Measurements from ENCODE around the gene TLR5. TPM values are rescaled to one million over a fixed set of nuclear protein-coding genes. Genes with fewer than 3 reads are reported as not detected.

TLR5 gene
- total RNA-seq, 4 donors from 2014 or later = 1.6 to 16.8 (median 5.7) TPM

DNA sequence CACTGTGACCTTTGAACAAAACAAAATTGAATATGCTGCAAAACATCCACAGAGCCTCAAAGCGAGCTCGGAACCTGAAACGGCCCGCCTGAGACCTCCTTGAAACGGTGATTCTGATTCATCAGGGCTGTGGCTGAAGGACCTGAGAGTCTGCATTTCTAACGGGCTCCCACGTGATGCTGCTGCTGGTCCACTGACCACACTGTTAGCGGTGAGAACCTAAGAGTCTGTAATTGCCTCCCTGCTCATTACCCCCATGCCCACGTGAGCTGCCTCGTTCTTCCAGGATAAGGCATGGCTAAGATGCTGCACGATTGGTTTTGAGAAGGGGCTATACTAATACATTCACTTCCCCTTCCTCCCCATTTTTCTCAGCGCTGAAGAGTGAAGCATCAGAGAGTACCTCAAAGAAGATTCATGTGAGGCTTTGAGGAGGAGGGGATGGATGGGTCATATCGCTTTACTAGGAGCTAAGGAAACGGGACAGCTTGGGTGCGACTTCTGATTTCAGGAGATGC, 9.7 kb downstream of the TLR5 start:
- 36% methylated on average over 15 of the region's 15 CpGs for WGBS, 2 donors
- intact Hi-C loops (cut with DNase I; ENCODE audit: low total_unique reads) = loop anchor here (10.0 kb wide), 2 partner anchors 231 to 551 kb away; partner anchors contain the start of gene SUSD4

DNA sequence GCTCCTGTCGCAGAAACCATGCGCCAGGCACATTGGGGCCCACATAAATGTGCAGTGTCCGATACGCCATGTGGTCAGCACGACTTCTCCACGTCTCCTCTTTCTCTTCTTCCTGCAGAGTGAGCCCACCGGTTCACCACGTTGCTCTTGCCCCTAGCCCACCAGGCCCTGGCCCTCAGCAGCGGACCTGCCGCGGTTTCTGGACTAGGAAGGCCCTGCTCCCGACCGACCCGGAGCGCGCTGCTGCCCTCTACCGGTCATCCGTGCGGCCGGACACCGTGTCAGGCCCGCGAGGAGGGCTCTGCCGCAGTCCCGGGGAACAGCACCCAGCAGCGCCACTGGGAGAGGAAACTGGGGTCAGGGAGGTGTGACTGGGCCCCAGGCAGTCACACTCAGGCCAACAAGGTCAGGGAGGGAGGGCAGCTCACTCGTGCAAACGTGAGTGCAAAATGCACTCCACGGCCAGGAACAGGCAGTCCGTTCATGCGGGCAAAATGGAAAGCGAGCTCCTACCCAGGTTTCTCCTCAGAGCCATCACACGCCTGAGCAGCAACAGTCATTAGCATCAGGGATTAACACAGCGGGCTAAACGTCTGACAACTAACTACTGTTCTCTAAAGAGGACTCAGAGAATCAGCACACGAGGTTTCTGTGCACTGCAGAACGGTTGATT, 13.7 kb downstream of the TLR5 start:
- DNase-seq (ENCODE audit: low spot score in 2 of 2) = peak; percentile 42 to 94
- intact Hi-C loops (cut with DNase I; ENCODE audit: low total_unique reads) = no loop called here
- H3K4me3 ChIP-seq (ENCODE audit: low read depth, poor library complexity, severe bottlenecking) = no peak overlapping the region
- 27 to 44% methylated on average over 37 of the region's 37 CpGs for WGBS, 2 donors
- no peak for TF ChIP-seq POLR2A (IDR thresholded peaks at IDR 0.05)
- TF ChIP-seq, protein P1, sequence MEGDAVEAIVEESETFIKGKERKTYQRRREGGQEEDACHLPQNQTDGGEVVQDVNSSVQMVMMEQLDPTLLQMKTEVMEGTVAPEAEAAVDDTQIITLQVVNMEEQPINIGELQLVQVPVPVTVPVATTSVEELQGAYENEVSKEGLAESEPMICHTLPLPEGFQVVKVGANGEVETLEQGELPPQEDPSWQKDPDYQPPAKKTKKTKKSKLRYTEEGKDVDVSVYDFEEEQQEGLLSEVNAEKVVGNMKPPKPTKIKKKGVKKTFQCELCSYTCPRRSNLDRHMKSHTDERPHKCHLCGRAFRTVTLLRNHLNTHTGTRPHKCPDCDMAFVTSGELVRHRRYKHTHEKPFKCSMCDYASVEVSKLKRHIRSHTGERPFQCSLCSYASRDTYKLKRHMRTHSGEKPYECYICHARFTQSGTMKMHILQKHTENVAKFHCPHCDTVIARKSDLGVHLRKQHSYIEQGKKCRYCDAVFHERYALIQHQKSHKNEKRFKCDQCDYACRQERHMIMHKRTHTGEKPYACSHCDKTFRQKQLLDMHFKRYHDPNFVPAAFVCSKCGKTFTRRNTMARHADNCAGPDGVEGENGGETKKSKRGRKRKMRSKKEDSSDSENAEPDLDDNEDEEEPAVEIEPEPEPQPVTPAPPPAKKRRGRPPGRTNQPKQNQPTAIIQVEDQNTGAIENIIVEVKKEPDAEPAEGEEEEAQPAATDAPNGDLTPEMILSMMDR (IDR thresholded peaks at IDR 0.05) = no peak

More for the DNA sequence above, 9.7 kb downstream of the TLR5 start:
- DNase-seq (ENCODE audit: low spot score in 2 of 2) = peak in 1 of 2 donors; percentile 82
- TF ChIP-seq, protein P1 (IDR thresholded peaks at IDR 0.05) = peak in 1 of 3 donors; percentile 92
- TF ChIP-seq POLR2A (IDR thresholded peaks at IDR 0.05) = no peak
- H3K4me3 ChIP-seq (ENCODE audit: low read depth, poor library complexity, severe bottlenecking) = no peak overlapping the region

DNA sequence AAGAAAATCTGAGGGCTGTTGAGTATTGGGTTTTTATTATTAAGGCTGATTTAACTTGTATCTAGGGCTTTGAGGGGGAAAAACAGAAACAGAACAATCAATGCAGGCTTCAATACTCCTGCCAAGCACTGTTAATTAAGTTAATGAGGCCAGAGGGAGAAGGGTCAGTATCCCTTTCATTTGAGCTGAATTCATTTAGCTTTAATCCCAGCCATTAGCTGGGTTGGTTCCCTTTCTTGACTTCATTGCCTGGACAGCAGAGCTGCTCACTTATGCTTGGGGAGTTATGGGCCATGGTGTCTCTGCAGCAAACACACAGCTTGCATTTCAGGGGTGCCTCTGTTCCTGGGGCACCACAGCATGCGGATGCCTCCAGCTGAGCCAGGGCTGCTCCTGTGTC, 16.3 kb downstream of the TLR5 start:
- DNase-seq (ENCODE audit: low spot score in 2 of 2) = no peak
- 100% methylated on average over 1 of the region's 1 CpG for WGBS, 2 donors
- no peak for TF ChIP-seq POLR2A (IDR thresholded peaks at IDR 0.05)
- TF ChIP-seq, protein P1 (IDR thresholded peaks at IDR 0.05) = no peak
- no peak overlapping the region for H3K4me3 ChIP-seq (ENCODE audit: low read depth, poor library complexity, severe bottlenecking)
- intact Hi-C loops (cut with DNase I; ENCODE audit: low total_unique reads) = no loop called here

DNA sequence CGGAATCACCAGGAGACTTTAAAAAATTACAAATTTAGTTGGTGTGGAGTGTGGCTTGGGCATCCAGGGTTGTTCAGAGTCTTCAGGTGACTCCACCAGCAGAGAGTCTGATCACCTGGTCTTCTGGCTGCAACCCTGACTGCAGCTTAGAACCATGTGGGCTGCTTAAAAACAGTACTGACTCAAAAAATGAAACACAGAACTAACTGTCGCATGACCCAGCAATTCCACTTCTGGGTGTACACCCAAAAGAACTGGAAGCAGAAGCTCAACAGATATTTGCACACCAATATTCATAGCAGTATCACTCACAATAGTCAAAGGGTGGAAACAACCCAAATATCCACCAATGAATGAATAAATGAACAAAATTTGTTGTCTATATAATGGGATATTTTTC, 17.3 kb downstream of the TLR5 start:
- intact Hi-C loops (cut with DNase I; ENCODE audit: low total_unique reads) = no loop called here
- 62 to 73% methylated on average over 2 of the region's 2 CpGs for WGBS, 2 donors

DNA sequence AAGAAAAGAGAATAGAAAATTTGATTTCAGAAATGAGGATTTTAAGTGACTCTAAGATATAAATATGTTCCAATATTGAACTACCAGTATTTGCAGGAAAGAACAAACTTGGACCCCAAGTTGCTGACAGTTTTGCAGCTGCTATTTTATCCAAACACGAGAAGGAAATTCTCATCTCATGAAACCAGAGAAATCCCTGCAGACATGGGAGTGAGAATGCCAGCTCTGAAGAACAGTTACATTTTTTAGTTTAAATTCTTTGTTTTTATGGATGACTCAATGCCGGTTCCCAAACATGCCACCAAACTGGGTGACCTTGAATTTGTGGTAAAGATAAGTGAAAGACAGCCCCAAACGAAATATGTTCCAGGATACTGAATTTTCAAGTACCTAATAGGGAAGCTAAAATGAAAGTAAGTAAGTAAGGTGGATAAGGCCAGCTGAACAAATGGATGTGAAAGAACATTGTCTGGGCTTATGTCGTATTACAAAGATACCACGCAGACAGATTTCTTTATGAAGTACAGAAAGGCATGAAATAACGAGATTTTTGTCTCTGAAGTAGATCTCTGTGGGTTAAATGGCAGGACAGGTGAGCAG, 19.9 kb downstream of the TLR5 start:
- 45 to 55% methylated on average over 6 of the region's 6 CpGs for WGBS, 2 donors
- DNase-seq (ENCODE audit: low spot score in 2 of 2) = peak in 1 of 2 donors; percentile 3
- TF ChIP-seq, protein P1 (IDR thresholded peaks at IDR 0.05) = no peak
- no peak for TF ChIP-seq POLR2A (IDR thresholded peaks at IDR 0.05)
- no peak overlapping the region for H3K4me3 ChIP-seq (ENCODE audit: low read depth, poor library complexity, severe bottlenecking)
- intact Hi-C loops (cut with DNase I; ENCODE audit: low total_unique reads) = no loop called here

More for the DNA sequence above, 17.3 kb downstream of the TLR5 start:
- no peak for TF ChIP-seq POLR2A (IDR thresholded peaks at IDR 0.05)
- TF ChIP-seq, protein P1 (IDR thresholded peaks at IDR 0.05) = no peak
- no peak for DNase-seq (ENCODE audit: low spot score in 2 of 2)
- H3K4me3 ChIP-seq (ENCODE audit: low read depth, poor library complexity, severe bottlenecking) = no peak overlapping the region
